GM19328 (cell line): ENCODE measurements around the gene ESR2.
"Not testable (repeated sequence)": the region's sequence is repeated elsewhere in the genome, so short reads cannot be mapped to it uniquely, and the experiment has no call there.

Experiments used
- ATAC-seq: cut with Tn5 transposase; IDR thresholded peaks from one replicate; pipeline ENCODE4 v1.9.1; 2021; ENCODE audit warnings: mild to moderate bottlenecking, moderate library complexity; ENCODE audit not compliant: unreplicated experiment

Gene ESR2

DNA sequence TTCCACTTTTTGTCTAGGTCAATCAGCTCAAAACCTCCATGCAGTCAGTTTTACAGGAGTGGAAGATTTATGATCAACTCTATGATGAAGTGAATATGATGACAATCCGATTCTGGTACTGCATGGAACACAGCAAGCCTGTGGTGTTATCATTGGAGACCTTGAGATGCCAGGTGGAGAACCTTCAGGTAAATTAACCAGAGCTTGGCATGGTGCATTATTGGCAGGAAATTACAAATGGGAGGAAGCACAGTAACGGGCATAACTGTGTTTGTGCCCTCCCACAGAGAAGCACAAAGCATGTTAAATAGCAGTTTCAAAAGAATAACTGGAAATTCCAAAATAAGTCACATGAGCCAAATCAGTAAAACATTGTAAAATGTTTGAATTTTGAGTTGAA lies 135.6 kb downstream of the ESR2 start:
- no peak for ATAC-seq

DNA sequence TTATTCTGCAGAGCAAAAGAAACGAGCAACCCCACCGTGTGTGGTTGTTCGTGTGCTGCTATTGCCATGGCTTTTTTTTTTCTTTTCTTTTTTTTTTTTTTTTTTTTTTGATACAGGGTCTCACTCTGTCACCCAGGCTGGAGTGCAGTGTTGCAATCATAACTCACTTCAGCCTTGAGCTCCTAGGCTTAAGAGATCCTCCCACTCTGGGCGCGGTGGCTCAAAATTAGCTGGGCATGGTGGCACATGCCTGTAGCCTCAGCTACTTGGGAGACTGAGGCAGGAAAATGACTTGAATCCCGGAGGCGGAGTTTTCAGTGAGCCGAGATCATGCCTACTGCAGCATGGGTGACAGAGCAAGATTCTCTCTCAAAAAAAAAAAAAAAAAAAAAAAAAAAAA lies 144.2 kb downstream of the ESR2 start:
- no peak for ATAC-seq

DNA sequence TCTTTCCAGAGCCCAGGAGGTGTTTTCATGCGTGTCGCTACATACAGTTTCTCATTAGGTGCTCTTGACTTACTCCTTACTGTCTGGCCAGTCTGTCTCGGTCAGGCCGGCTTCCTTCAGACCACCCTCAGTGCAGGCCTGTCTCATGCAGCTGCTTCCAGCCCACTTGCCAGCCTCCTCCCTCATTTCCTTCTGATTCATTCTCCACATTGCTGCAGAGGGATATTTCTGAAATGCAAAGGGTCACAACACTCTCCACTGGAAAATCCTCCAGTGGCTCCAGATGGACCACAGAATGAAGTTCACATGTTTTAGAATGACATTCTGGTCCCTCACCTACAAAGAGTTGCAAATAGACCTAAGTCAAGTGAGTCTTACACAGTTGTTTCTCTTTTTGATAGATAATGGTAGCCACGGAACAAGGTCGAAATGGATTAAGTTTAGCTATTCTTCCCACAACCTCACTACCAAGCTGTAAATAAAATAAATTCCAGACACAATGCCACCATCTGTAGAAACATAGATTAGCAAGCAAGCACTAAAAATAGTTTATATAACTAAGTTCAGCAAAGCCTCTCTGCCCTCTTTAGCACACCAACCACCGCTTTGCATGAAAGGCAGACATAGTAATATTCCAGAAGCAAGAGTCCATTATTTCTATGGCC lies 146.9 kb downstream of the ESR2 start:
- ATAC-seq = no peak

DNA sequence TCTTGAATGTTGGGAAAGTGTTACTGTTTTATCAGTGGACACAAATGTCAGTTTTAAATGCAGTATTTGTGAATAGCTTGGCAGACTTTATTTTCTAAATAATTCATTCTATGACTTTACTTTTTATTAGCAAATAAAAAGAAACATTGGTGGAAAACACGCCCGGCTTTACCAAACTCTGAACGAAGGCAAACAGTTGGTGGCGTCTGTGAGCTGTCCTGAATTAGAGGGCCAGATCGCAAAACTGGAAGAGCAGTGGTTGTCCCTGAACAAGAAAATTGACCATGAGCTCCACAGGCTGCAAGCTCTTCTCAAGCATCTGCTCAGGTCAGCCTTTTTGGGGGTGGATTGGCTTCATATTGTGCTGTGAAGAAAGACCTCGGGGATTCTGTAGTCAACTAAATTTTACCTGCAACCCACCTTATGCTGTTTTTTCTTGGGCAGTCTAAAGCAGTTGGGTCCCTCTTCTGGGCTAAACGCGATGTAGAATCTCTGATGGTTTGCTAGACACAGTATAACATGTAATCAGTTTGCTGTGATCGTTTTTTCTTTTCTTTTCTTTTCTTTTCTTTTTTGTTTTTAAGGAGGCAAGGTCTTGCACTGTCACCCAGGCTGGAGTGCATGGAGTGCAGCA lies 156.4 kb downstream of the ESR2 start:
- no peak for ATAC-seq

DNA sequence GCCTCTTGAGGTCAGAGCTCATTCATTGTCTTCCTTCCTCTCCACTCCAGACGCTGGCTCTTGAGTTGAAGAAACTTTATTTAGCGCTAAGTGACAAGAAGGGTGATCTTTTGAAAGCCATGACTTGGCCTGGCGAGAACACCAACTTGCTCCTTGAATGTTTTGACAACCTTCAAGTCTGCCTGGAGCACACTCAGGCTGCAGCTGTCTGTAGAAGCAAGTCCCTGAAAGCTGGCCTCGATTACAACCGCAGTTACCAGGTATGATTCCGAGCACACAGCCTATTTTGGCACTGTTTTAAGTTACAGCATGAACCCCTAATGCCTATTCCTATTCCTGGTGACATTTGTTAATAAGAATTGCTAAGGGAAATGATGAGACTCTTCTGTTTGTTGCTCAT lies 167.6 kb downstream of the ESR2 start:
- ATAC-seq = no peak

DNA sequence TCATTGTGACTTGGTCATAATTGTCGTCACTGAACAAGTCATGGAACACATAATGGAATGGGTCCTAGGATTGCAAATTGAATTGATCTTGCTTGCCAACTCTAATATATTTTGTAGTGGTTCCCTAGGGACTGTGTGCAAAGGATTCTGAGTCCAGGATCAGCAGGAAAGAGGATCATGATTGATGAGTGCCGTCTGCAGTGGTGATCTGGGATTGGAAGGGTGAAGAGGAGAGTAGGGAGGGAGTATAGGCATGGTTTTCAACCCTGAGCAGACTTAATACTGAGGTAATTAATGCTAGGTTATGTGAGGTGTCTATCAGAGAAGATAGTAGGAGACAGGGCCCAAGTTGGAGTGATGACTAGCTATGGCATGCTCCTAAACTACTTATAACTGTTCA lies 168.9 kb downstream of the ESR2 start:
- ATAC-seq = no peak

DNA sequence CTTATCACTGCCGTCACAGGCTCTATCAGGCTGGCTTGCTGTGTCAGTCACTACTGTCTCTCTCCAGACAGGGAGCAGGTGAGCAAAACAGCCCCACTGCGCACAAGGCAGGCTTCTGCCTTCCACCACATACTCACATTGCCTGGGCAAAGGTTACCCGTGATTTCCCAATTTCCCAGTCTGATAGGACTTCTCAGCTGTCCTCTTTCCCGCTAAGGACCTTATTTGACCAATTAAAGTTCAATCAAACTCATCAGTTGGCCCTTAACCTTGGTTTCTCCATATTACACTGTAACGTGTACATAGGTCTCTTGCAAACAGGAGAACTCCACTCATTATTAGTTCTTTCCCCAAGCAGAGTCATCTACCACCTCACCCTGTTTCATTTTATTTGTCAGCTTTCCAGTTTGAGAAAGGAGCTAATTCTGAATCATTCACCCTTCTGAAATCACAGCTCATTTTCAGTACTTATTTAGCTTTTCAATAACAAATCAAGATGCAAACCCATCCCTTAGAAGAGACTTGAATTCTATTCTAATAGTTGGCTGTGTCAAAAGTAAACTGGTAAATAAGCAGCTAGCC lies 170.8 kb downstream of the ESR2 start:
- no peak for ATAC-seq

DNA sequence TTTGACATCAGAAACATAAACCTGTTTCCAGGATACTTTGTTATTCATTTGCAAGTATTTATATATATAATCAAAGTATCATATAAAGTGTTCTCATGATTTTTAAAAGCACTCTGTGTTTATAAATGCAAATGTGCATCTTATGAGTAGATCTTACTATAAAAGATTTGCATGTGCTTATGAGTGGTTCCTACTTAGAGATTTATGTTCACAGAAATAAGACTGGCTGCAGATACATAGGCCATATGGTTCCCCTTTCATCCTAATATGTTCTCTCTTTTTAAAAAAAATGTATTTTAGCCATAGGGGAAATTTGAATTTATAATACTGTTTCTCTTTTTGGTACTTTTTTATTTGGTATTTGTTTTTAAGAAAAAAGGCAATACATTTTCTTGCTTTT lies 174.2 kb downstream of the ESR2 start:
- ATAC-seq = no peak

DNA sequence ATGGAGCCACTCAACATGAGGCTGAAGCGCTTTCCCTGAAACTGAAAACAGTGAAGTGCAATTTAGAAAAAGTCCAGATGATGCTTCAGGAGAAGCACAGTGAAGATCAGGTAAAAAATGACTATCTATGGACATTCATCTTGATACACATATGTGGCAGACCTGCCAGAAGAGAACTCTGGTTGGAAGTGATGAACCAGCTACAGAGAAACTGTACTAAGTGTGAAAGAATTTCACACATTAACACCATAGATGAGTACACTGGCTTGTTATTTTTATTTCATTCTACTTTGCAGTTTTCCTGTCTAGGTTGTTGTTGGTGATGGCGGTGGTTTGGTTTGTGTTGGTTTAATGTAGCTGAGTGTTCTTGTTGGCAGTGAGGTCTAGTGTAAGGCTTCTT lies 174.7 kb downstream of the ESR2 start:
- no peak for ATAC-seq

DNA sequence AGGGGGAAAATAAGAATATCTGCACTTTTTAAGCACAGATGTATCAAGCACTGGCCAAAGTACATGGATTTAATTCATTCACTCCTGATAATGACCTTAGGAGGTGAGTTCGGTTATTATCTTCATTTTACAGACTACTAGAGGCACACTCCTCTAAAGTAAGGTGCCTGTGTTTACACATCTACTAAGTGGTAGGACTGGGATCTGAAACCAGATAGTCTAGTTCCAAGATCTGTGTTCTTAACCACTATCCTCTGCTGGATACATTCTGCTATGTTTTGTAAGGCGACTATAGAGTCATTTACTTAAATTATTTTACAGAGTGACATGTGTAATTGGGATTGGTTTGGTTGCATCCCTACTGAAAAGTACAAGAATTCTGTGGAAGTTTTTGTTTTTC lies 175.3 kb downstream of the ESR2 start:
- ATAC-seq = no peak

DNA sequence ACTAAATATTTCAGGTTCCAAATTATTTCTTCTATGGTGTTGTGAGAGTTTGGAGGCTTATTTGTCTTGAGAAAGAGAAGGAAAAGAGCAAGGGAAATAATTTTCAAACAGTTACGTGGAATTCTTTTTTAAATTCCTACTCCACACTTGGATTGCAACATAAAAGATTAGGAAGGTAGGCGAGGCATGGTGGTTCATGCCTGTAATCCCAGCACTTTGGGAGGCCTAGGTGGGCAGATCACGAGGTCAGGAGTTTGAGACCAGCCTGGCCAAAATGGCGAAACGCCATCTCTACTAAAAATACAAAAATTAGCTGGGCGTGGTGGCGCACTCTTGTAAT lies 175.8 kb downstream of the ESR2 start:
- not testable (repeated sequence) for ATAC-seq

DNA sequence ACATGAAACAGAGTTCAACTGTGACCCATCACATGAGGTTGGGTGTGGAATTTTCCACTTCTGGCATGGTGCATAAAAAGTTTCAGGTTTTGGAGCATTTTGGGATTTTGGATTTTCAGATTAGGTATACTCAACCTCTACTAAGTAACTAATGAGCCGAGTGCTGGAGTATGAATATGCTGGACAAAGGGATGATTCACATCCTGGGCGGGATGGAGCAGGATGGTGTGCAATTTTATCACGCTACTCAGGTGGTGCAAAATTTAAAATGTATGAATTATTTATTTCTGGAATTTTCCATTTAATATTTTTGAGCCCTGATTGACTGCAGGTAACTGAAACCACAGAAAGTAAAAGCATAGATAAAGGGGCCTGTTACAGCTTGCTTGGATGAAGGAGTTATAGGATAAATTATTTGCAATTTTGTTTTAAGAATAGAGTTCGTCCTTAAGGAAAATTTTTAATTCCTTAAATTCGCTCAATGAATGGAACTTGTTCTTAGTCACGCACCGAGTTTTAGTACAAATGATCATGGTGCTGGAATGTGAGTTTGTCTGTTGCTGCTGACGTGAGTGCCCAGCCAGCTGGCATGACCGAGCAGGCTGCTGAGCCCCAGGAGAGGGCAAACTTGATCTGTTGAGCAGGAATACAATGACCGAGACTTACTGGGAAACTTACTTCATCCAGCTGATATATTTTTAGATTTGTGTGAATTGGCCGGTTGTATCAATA lies 176.3 kb downstream of the ESR2 start:
- ATAC-seq = no peak

DNA sequence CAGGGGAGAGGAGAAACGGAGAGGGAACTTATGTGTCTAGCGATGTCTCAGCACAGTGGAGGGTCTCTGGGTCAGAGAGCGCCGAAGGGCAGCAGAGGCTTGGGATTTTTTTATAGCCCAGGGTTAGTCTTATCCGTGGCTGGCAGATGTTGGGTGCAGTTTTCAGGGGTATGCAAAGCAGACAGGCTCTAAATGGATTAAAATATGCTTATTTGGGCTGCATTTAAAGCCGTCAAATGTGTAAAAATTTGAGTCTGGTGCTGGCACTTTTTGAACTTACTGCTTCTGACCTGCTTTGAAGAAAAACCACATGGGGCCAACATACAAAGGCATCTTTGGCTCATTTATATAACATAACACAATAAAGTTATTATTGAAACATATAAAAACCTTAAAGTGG lies 178.8 kb downstream of the ESR2 start:
- no peak for ATAC-seq

DNA sequence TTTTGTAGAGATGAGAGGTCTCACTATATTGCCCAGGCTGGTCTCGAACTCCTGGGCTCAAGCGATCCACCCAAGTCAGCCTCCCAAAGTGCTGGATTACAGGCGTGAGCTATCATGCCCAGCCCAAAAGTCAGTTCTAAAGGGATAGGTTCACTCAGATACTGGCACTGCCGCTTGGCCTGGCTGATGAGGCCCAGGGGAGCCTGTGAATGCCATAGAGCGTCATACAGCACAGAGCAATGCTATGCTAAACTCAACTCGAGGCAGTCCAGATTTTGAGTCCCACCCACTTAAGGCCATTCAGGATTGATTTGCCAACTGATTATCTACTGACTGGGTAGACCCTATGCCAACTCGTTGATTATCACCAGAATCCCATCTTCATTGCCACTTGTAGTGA lies 179.4 kb downstream of the ESR2 start:
- ATAC-seq = no peak

DNA sequence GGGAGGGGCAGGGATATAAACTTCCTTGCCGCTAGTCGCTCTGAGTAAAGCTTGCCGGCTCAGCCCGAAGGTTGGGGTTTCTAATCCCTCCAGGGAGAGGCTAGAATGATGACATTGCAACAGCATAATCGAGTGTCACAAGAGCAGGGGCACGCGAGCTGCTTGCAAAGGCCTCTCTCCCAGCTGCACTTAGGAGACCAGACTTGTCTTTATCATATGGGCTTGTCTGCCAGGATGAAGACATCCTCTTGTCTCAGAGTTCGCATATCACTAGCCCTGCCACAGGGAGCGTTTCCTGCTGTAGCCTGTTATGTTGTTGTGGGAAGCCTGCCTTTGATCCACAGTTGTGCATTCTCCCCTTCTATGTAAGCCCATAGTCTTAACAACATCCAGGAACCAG lies 180.0 kb downstream of the ESR2 start:
- ATAC-seq = no peak

DNA sequence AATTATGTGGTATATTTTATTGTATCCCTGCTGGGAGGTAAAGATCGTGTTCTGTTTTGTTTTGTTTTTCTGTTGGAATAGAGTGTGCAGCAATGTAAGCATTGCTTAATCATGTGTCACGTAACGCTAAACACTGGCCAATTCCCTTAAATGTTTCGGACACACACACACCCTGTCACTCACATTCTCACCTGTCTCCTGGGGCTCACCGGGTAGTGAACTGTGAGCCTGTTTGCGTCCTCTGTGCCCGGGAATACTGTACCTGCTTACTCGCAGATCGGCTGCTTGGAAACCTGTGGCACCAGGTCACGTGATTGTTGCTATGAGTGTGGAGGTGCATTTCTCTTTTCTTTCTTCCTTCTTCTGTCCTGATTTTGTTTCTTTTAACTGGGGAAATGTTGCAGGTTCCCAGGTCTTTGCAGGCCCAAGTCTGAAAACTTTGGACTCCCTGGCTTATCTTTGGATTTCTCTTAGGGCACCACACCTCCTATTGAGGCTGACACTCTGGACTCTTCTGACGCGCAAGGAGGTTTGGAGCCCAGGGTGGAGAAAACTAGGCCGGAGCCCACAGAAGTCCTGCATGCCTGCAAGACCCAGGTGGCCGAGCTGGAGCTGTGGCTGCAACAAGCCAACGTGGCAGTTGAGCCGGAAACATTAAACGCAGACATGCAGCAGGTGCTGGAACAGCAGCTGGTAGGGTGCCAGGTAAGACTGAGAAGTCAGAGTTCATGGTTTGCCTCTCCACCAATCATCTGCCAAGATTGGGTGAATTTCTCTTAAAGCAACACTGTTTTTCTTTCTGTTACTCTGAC lies 181.1 kb downstream of the ESR2 start:
- ATAC-seq = no peak

DNA sequence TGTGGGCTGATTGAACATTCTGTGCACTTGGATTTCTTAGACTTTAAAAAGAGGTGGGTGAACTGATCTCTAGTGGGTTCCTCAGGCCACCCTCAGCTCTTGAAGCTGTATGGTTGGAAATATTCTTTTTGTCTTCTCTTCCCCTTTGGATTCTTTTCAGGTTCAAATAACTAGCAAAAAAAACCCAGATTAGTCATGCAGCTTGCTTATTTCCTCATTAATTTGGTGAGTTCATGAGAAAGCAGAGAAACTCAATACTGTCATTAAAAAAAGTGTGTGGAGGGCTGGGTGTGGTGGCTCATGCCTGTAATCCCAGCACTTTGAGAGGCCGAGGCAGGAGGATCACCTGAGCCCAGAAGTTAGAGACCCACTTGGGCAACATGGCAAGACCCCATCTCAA lies 183.4 kb downstream of the ESR2 start:
- no peak for ATAC-seq

DNA sequence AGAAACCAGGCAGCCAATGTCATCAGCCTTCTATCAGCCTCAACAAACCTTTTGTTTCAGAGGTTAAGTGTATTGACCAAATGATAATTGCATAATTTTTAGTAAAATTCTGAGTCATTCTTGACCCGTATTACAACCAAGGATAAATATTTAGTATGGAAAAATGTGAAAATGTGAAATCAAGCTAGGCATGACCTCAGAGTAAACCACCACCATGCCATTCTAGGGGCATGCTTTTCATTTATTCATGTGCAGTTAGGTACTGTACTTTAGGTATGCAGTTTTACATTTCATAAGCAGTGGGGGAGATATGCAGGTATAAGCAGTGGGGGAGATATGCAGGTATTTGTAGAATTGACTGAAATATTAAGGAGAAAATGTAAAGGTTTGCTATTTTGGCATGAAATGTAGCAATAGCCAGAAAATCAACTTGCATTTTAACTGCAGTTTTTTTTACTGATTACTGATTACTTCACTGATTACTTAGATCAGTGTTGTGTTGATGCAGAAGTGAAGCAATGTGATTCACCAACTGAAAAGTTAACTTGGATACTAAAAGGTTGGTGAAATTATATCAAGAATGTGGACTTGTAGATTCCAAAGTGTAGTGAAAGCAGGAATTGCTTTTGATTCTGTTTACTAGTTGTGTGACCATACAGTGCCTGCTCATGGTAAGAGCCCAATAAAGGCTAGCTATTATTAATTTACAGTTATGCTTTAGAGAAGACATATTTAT lies 184.2 kb downstream of the ESR2 start:
- ATAC-seq = no peak

DNA sequence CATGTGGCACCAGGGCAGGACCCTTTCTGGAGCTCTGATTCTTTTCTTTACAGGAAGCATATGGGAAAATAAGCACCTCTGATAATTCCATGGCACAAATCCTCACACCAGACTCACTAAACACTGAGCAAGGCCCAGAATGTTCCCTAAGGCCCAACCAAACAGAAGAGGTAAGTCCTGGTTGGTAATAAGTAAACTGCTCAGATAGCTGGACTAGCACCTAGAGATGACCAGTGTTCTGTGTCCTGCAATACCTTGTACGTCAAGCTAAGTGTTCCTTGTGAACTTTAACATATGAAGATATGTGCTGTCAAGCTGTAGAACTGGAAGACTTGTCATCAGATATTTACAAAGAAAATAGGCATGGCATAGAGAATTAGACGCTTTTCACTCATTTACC lies 186.7 kb downstream of the ESR2 start:
- no peak for ATAC-seq

DNA sequence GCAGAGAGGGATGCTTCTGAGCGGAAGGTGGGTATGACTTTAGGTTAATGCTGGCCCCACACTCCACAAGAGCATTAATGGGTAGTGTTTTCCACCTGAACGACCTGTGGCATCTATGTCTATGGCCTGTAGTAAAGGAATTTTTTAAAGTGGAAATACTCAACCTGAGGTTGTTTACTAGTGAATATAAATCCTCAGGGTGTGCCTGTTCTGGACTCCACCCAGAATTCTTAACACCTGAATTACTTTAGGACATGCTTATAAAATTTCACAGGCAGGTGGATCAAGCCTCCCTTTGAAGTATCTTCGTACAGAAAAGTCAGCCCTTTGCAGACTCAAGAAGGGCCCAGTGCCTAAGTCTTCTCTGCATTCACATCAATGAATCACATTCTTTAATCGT lies 196.1 kb downstream of the ESR2 start:
- no peak for ATAC-seq

DNA sequence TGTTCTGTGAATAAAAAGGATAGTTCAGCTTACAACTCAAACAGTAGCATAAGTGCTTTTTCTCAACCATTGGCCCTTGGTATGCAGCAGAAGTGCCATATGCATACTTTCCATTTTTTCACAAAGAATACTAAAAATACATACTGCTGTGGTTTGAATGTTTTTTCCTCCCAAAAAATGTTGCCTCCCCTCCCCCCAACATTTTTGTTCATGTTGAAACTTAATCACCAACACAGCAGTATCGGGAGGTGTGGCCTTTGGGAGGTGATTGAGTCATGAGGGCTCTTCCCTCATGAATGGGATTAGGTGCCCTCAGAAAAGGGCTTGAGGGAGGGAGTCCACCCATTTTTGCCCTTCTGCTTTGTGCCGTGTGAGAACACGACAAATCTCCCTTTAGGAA lies 198.6 kb downstream of the ESR2 start:
- no peak for ATAC-seq
